ENCODE results near the gene ANKRD55. TPM values are rescaled to one million over a fixed set of nuclear protein-coding genes. Genes with fewer than 3 reads are reported as not detected.

The ANKRD55 gene
- total and polyA plus RNA-seq, 8 donors = 0.20 to 0.97 (median 0.67) TPM

- Histone ChIP-seq H3K4me3 (no peak overlapping the region), H3K27ac (peak overlapping the region; percentile 8 to 64), H3K36me3 (no peaks in the 10 kb centered on the region), H3K4me1 (peaks cover 17 to 62% of the 10 kb centered on the region in 2 donors), H3K9me3 (no peaks in the 10 kb centered on the region), H3K27me3 (no peaks in the 10 kb centered on the region)
- TF ChIP-seq CTCF (IDR thresholded peaks at IDR 0.05) = no peak
- DNase-seq = no peak
- ATAC-seq = peak; percentile 76
- intact Hi-C loops (cut with DNase I) = no loop called here
These were observed 57.6 kb downstream of the ANKRD55 start for GRCh38 chr5:56175488-56175887.

- intact Hi-C loops (cut with DNase I) = no loop called here
- TF ChIP-seq CTCF (IDR thresholded peaks at IDR 0.05) = no peak
- Histone ChIP-seq H3K4me1 (peaks cover 17 to 67% of the 10 kb centered on the region in 2 donors), H3K9me3 (no peaks in the 10 kb centered on the region), H3K36me3 (no peaks in the 10 kb centered on the region), H3K27ac (peak overlapping the region; percentile 8 to 64), H3K4me3 (no peak overlapping the region), H3K27me3 (no peaks in the 10 kb centered on the region)
- ATAC-seq (peak; percentile 25), DNase-seq (no peak)
These were observed 58.1 kb downstream of the ANKRD55 start for GRCh38 chr5:56175021-56175420.

- no peak for ATAC-seq
These were observed 60.9 kb downstream of the ANKRD55 start for GRCh38 chr5:56172241-56172640.

GRCh38 chr5:56170557-56170956 is 62.6 kb downstream of the ANKRD55 start:
- no peak overlapping the region for H3K27ac ChIP-seq
- no peak for ATAC-seq

More at GRCh38 chr5:56172241-56172640, 60.9 kb downstream of the ANKRD55 start:
- no peaks in the 10 kb centered on the region for H3K27me3 ChIP-seq
- peak overlapping the region; percentile 49 to 65 for H3K27ac ChIP-seq
- H3K36me3 ChIP-seq = no peaks in the 10 kb centered on the region
- peaks cover 20 to 80% of the 10 kb centered on the region in 2 donors for H3K4me1 ChIP-seq
- peak in 2 of 4 donors; percentile 47 to 72 for DNase-seq
- H3K4me3 ChIP-seq = no peak overlapping the region
- H3K9me3 ChIP-seq = no peaks in the 10 kb centered on the region
- no peak for TF ChIP-seq CTCF (IDR thresholded peaks at IDR 0.05)
- intact Hi-C loops (cut with DNase I) = no loop called here

GRCh38 chr5:56169949-56170348 is 63.2 kb downstream of the ANKRD55 start:
- Histone ChIP-seq H3K27ac (no peak overlapping the region), H3K27me3 (no peaks in the 10 kb centered on the region), H3K4me3 (no peak overlapping the region), H3K9me3 (no peaks in the 10 kb centered on the region), H3K4me1 (peaks cover 10 to 75% of the 10 kb centered on the region in 2 donors), H3K36me3 (no peaks in the 10 kb centered on the region)
- DNase-seq (no peak), ATAC-seq (no peak)
- no peak for TF ChIP-seq CTCF (IDR thresholded peaks at IDR 0.05)
- intact Hi-C loops (cut with DNase I) = no loop called here

More at GRCh38 chr5:56170557-56170956, 62.6 kb downstream of the ANKRD55 start:
- intact Hi-C loops (cut with DNase I) = no loop called here
- no peak for DNase-seq
- H3K9me3 ChIP-seq = no peaks in the 10 kb centered on the region
- H3K4me3 ChIP-seq = no peak overlapping the region
- TF ChIP-seq CTCF (IDR thresholded peaks at IDR 0.05) = no peak
- H3K27me3 ChIP-seq = no peaks in the 10 kb centered on the region
- H3K4me1 ChIP-seq = peaks cover 16 to 78% of the 10 kb centered on the region in 2 donors
- H3K36me3 ChIP-seq = no peaks in the 10 kb centered on the region
